Activated CD4-positive, alpha-beta memory T cell treated with anti-CD3 and anti-CD28 coated beads, Interleukin-2, amount 10 ng/mL, durations not matched to agents 7 days and 5 days (primary cell): ENCODE data around the gene ARVCF. TPM values are rescaled to one million over a fixed set of nuclear protein-coding genes. Genes with fewer than 3 reads are reported as not detected.

Experiments used
- CTCF ChIA-PET: fragments of 350-600 bp; sonication (Branson Sonifier 250); formaldehyde crosslinking; loops from one replicate; lab custom pipeline; 2021; ENCODE audit warnings: antibody characterized with exemption, inconsistent platforms; lab: Charles Lee
- POLR2A ChIA-PET: fragments of 350-600 bp; sonication (Branson Sonifier 250); formaldehyde crosslinking; loops from one replicate; lab custom pipeline; 2021; ENCODE audit warnings: antibody characterized with exemption; lab: Charles Lee
- DNase-seq: peaks from one replicate; pipeline ENCODE4 v3.0.0-alpha.2; 2020
- H3K27ac Mint-ChIP-seq: one replicate; pipeline ENCODE4 v1.8.0; 2021; ENCODE audit warnings: mild to moderate bottlenecking, mixed read lengths
- H3K27me3 Mint-ChIP-seq: one replicate; pipeline ENCODE4 v1.8.0; 2021; ENCODE audit warnings: mixed read lengths
- H3K36me3 Mint-ChIP-seq: one replicate; pipeline ENCODE4 v1.8.0; 2021; ENCODE audit warnings: low read depth, mixed read lengths
- H3K4me1 Mint-ChIP-seq: one replicate; pipeline ENCODE4 v1.8.0; 2021; ENCODE audit warnings: mixed read lengths
- H3K4me3 Mint-ChIP-seq: one replicate; pipeline ENCODE4 v1.8.0; 2021; ENCODE audit warnings: mild to moderate bottlenecking, mixed read lengths
- H3K9me3 Mint-ChIP-seq: one replicate; pipeline ENCODE4 v1.8.0; 2021; ENCODE audit warnings: mixed read lengths
- total RNA-seq, 2 experiments: library from RNA; stranded (reverse); gene quantifications; one replicate each; pipeline ENCODE4 v1.2.3, GENCODE V29; 2021

Gene ARVCF
- total RNA-seq, 2 experiments from 2014 or later = 0.58 to 0.71 TPM

GRCh38 chr22:19975707-19976035 lies 41.0 kb downstream of the ARVCF start:
- peaks cover 4% of the 10 kb centered on the region for H3K4me1 Mint-ChIP-seq

GRCh38 chr22:19974935-19975706 lies 41.5 kb downstream of the ARVCF start:
- DNase-seq = no peak
- Mint-ChIP-seq H3K36me3 (no peaks in the 10 kb centered on the region), H3K27me3 (no peaks in the 10 kb centered on the region), H3K27ac (no peak overlapping the region), H3K4me3 (no peak overlapping the region), H3K9me3 (no peaks in the 10 kb centered on the region), H3K4me1 (peaks cover 5% of the 10 kb centered on the region)
- ChIA-PET POLR2A (interaction anchor here (1.1 to 1.4 kb wide), 2 partner anchors 40 to 143 kb away, joined by 3 read pairs; no protein-coding TSS in a partner anchor), CTCF (no interaction called here)

More at GRCh38 chr22:19975707-19976035, 41.0 kb downstream of the ARVCF start:
- DNase-seq = no peak
- no peaks in the 10 kb centered on the region for H3K9me3 Mint-ChIP-seq
- POLR2A ChIA-PET = no interaction called here
- no peaks in the 10 kb centered on the region for H3K27me3 Mint-ChIP-seq
- H3K36me3 Mint-ChIP-seq = no peaks in the 10 kb centered on the region
- CTCF ChIA-PET = no interaction called here
- H3K4me3 Mint-ChIP-seq = no peak overlapping the region
- H3K27ac Mint-ChIP-seq = no peak overlapping the region

- POLR2A ChIA-PET = interaction anchor here (1.1 to 1.4 kb wide), 2 partner anchors 41 to 143 kb away, joined by 3 read pairs; no protein-coding TSS in a partner anchor
- Mint-ChIP-seq H3K36me3 (no peaks in the 10 kb centered on the region), H3K27me3 (no peaks in the 10 kb centered on the region), H3K4me1 (peaks cover 5% of the 10 kb centered on the region), H3K9me3 (no peaks in the 10 kb centered on the region), H3K27ac (no peak overlapping the region), H3K4me3 (no peak overlapping the region)
- CTCF ChIA-PET = interaction anchor here (0.9 kb wide), 1 partner anchor 155 kb away, joined by 3 read pairs; no protein-coding TSS in a partner anchor
- DNase-seq = peak; percentile 28
Measured at GRCh38 chr22:19974268-19974861, 42.3 kb downstream of the ARVCF start.

GRCh38 chr22:19973551-19974267 lies 42.9 kb downstream of the ARVCF start:
- H3K27me3 Mint-ChIP-seq = no peaks in the 10 kb centered on the region

GRCh38 chr22:19972652-19973550 lies 43.7 kb downstream of the ARVCF start:
- Mint-ChIP-seq H3K36me3 (no peaks in the 10 kb centered on the region), H3K4me3 (no peak overlapping the region), H3K4me1 (peaks cover 5% of the 10 kb centered on the region), H3K27ac (no peak overlapping the region), H3K27me3 (no peaks in the 10 kb centered on the region), H3K9me3 (no peaks in the 10 kb centered on the region)
- POLR2A ChIA-PET = no interaction called here
- CTCF ChIA-PET = interaction anchor here (1.0 to 2.1 kb wide), 2 partner anchors 19 to 40 kb away, joined by 4 to 7 read pairs; no protein-coding TSS in a partner anchor
- no peak for DNase-seq

More at GRCh38 chr22:19973551-19974267, 42.9 kb downstream of the ARVCF start:
- DNase-seq = no peak
- Mint-ChIP-seq H3K27ac (no peak overlapping the region), H3K4me3 (no peak overlapping the region), H3K36me3 (no peaks in the 10 kb centered on the region), H3K9me3 (no peaks in the 10 kb centered on the region), H3K4me1 (peaks cover 5% of the 10 kb centered on the region)
- ChIA-PET CTCF (interaction anchor here (0.9 kb wide), 1 partner anchor 156 kb away, joined by 3 read pairs; no protein-coding TSS in a partner anchor), POLR2A (interaction anchor here (1.4 kb wide), 1 partner anchor 41 kb away, joined by 3 read pairs; no protein-coding TSS in a partner anchor)

- H3K27me3 Mint-ChIP-seq = no peaks in the 10 kb centered on the region
- no peaks in the 10 kb centered on the region for H3K36me3 Mint-ChIP-seq
- ChIA-PET POLR2A (no interaction called here), CTCF (interaction anchor here (1.0 to 2.1 kb wide), 2 partner anchors 19 to 41 kb away, joined by 4 to 7 read pairs; no protein-coding TSS in a partner anchor)
- no peak overlapping the region for H3K4me3 Mint-ChIP-seq
- no peak overlapping the region for H3K27ac Mint-ChIP-seq
- DNase-seq = no peak
- no peaks in the 10 kb centered on the region for H3K9me3 Mint-ChIP-seq
- peaks cover 5% of the 10 kb centered on the region for H3K4me1 Mint-ChIP-seq
Measured at GRCh38 chr22:19972251-19972650, 44.4 kb downstream of the ARVCF start.

GRCh38 chr22:19971276-19972124 lies 45.1 kb downstream of the ARVCF start:
- Mint-ChIP-seq H3K36me3 (no peaks in the 10 kb centered on the region), H3K9me3 (no peaks in the 10 kb centered on the region), H3K4me1 (peaks cover 5% of the 10 kb centered on the region), H3K27ac (no peak overlapping the region), H3K4me3 (no peak overlapping the region), H3K27me3 (no peaks in the 10 kb centered on the region)
- ChIA-PET CTCF (interaction anchor here (1.4 to 2.1 kb wide), 3 partner anchors 8 to 42 kb away, joined by 4 to 7 read pairs (median 7); no protein-coding TSS in a partner anchor), POLR2A (no interaction called here)
- DNase-seq = no peak

GRCh38 chr22:19970479-19971275 lies 45.9 kb downstream of the ARVCF start:
- Mint-ChIP-seq H3K4me3 (no peak overlapping the region), H3K27me3 (no peaks in the 10 kb centered on the region), H3K36me3 (no peaks in the 10 kb centered on the region), H3K9me3 (no peaks in the 10 kb centered on the region), H3K27ac (no peak overlapping the region), H3K4me1 (peaks cover 5% of the 10 kb centered on the region)
- CTCF ChIA-PET = interaction anchor here (0.9 to 2.1 kb wide), 5 partner anchors 9 to 45 kb away, joined by 3 to 7 read pairs (median 4); no protein-coding TSS in a partner anchor
- POLR2A ChIA-PET = no interaction called here
- DNase-seq = peak; percentile 78

- H3K27ac Mint-ChIP-seq = no peak overlapping the region
- POLR2A ChIA-PET = no interaction called here
- H3K9me3 Mint-ChIP-seq = no peaks in the 10 kb centered on the region
- DNase-seq = no peak
- no peaks in the 10 kb centered on the region for H3K36me3 Mint-ChIP-seq
- no peak overlapping the region for H3K4me3 Mint-ChIP-seq
- no peaks in the 10 kb centered on the region for H3K27me3 Mint-ChIP-seq
- CTCF ChIA-PET = interaction anchor here (0.9 to 2.0 kb wide), 4 partner anchors 9 to 45 kb away, joined by 3 to 7 read pairs (median 4); no protein-coding TSS in a partner anchor
- H3K4me1 Mint-ChIP-seq = peaks cover 1% of the 10 kb centered on the region
Measured at GRCh38 chr22:19970031-19970478, 46.6 kb downstream of the ARVCF start.

- ChIA-PET POLR2A (no interaction called here), CTCF (interaction anchor here (1.0 to 2.0 kb wide), 3 partner anchors 10 to 46 kb away, joined by 3 to 7 read pairs (median 4); no protein-coding TSS in a partner anchor)
- H3K4me1 Mint-ChIP-seq = peaks cover 1% of the 10 kb centered on the region
- H3K9me3 Mint-ChIP-seq = no peaks in the 10 kb centered on the region
- H3K27ac Mint-ChIP-seq = peak overlapping the region; percentile 21
- H3K36me3 Mint-ChIP-seq = no peaks in the 10 kb centered on the region
- no peak overlapping the region for H3K4me3 Mint-ChIP-seq
- H3K27me3 Mint-ChIP-seq = no peaks in the 10 kb centered on the region
- no peak for DNase-seq
Measured at GRCh38 chr22:19969141-19969928, 47.3 kb downstream of the ARVCF start.
